GM15510 (cell line): ENCODE results near the gene ZC3H10.

Experiments used
- POLR2A ChIP-seq: IDR thresholded peaks from 3 replicates; pipeline ENCODE4 v1.6.1; 2011; ENCODE audit warnings: borderline replicate concordance; ENCODE audit not compliant: insufficient read length; ENCODE audit errors: extremely low read depth

The ZC3H10 gene

GRCh38 chr12:56155256-56155845 is 37.3 kb downstream of the ZC3H10 start:
- no peak for TF ChIP-seq POLR2A

- peak; percentile 31 for TF ChIP-seq POLR2A
Measured at GRCh38 chr12:56157201-56158028, 39.3 kb downstream of the ZC3H10 start.

- TF ChIP-seq POLR2A = peak; percentile 98
Measured at GRCh38 chr12:56158029-56158925, 40.2 kb downstream of the ZC3H10 start, which contains the start of gene MYL6. Gene MYL6 (plus strand): TSS chr12:56158359. CDS start chr12:56158402, 43 bp downstream.

- TF ChIP-seq POLR2A = no peak
Measured at GRCh38 chr12:56158926-56159461, 40.9 kb downstream of the ZC3H10 start.

- no peak for TF ChIP-seq POLR2A
Measured at GRCh38 chr12:56159482-56160192, 41.6 kb downstream of the ZC3H10 start.

GRCh38 chr12:56160193-56160763 is 42.2 kb downstream of the ZC3H10 start:
- peak; percentile 36 for TF ChIP-seq POLR2A

GRCh38 chr12:56160894-56161689 is 43.0 kb downstream of the ZC3H10 start:
- no peak for TF ChIP-seq POLR2A

- no peak for TF ChIP-seq POLR2A
Measured at GRCh38 chr12:56161690-56162351, 43.8 kb downstream of the ZC3H10 start.

GRCh38 chr12:56162468-56163290 is 44.6 kb downstream of the ZC3H10 start:
- TF ChIP-seq POLR2A = no peak

- no peak for TF ChIP-seq POLR2A
Measured at GRCh38 chr12:56163533-56164344, 45.7 kb downstream of the ZC3H10 start.

GRCh38 chr12:56164345-56164729 is 46.3 kb downstream of the ZC3H10 start:
- no peak for TF ChIP-seq POLR2A
